ENCODE results near the gene NT5DC4.

NT5DC4 gene

DNA sequence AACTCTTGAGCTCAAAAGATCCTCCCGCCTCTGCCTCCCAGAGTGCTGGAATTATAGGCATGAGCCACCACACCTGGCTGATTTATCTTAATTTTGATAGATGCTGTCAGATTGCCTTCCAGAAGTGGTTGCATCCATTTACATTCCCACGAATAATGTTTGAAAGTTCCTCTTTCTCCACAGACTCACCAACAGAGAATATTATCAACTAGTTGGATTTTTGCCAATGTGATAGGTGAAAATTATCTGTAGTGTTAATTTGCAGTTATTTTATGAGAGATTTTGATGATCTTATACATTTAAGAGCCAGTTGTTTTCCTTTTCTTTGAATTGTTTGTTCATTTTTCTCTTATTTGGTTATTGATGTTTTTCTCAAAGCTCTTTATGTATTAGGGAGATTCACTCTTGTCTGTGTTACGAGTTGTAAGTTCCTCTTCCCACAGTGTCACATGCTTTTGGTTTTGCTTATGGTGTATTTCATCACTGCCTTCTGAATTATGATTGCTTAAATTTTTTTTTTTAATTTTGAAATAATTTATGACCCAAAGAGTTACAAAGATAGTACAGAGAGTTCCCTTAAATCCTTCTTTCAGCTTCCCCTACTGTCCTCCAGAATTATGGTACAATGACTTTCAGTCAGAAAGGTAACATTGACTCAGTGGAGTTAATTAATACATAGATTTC, 20.7 kb upstream of the NT5DC4 start:
- no peak overlapping the region for H4K91ac ChIP-seq (ENCODE audit: low read length)
- H4K8ac ChIP-seq (ENCODE audit: low read length) = no peak overlapping the region
- H3K79me1 ChIP-seq (replicated peaks; ENCODE audit: low read length, poor library complexity, severe bottlenecking) = no peaks in the 10 kb centered on the region
- H3K4me1 ChIP-seq (ENCODE audit: control insufficient read depth, insufficient read depth, low read depth, low read length) = no peaks in the 10 kb centered on the region
- no peak overlapping the region for H3K27ac ChIP-seq (ENCODE audit: low read length, poor library complexity, severe bottlenecking)
- H2BK120ac ChIP-seq (ENCODE audit: low read depth, low read length) = no peak overlapping the region
- WGBS = 86% methylated on average over 1 of the region's 3 CpGs
- no peak overlapping the region for H3K18ac ChIP-seq (ENCODE audit: low read depth in 1 of 2, low read length in 2 of 2)
- no peak overlapping the region for H3K4me3 ChIP-seq (ENCODE audit: insufficient read depth in 1 of 2, low read depth in 1 of 2, low read length in 2 of 2)
- no peak overlapping the region for H2AK5ac ChIP-seq (ENCODE audit: low read length, severe bottlenecking)
- H3K14ac ChIP-seq (ENCODE audit: low read length in 2 of 2) = no peak overlapping the region
- no peak overlapping the region for H3K9ac ChIP-seq (ENCODE audit: low read length)
- no peak for DNase-seq
- no peak overlapping the region for H3K4ac ChIP-seq (ENCODE audit: low read depth in 1 of 2, low read length in 2 of 2)
- no peak overlapping the region for H2BK15ac ChIP-seq (ENCODE audit: low read depth, poor library complexity, severe bottlenecking)
- H3K36me3 ChIP-seq (ENCODE audit: control insufficient read depth in 1 of 2, insufficient read depth in 2 of 2, low read depth in 1 of 2, low read length in 2 of 2) = no peaks in the 10 kb centered on the region
- H2AFZ ChIP-seq (ENCODE audit: low read depth, low read length) = no peak overlapping the region
- H3K9me3 ChIP-seq (ENCODE audit: control insufficient read depth, low read length) = no peaks in the 10 kb centered on the region
- H2BK5ac ChIP-seq (ENCODE audit: low read depth, low read length, poor library complexity, severe bottlenecking) = no peak overlapping the region
- H2BK12ac ChIP-seq (ENCODE audit: low read length in 2 of 2) = no peak overlapping the region
- H3K27me3 ChIP-seq (ENCODE audit: control insufficient read depth in 1 of 2, insufficient read depth in 1 of 2, low read length in 2 of 2) = no peaks in the 10 kb centered on the region
- H3K4me2 ChIP-seq (ENCODE audit: low read length, poor library complexity, severe bottlenecking) = no peak overlapping the region
- H3K23ac ChIP-seq (ENCODE audit: low read length in 2 of 2) = no peak overlapping the region

- Histone ChIP-seq H3K27ac (ENCODE audit: low read length, poor library complexity, severe bottlenecking) (no peak overlapping the region), H3K9ac (ENCODE audit: low read length) (no peak overlapping the region), H3K4ac (ENCODE audit: low read depth in 1 of 2, low read length in 2 of 2) (no peak overlapping the region), H4K91ac (ENCODE audit: low read length) (no peak overlapping the region), H2BK120ac (ENCODE audit: low read depth, low read length) (no peak overlapping the region), H4K8ac (ENCODE audit: low read length) (no peak overlapping the region), H3K27me3 (ENCODE audit: control insufficient read depth in 1 of 2, insufficient read depth in 1 of 2, low read length in 2 of 2) (no peaks in the 10 kb centered on the region), H3K79me1 (replicated peaks; ENCODE audit: low read length, poor library complexity, severe bottlenecking) (no peaks in the 10 kb centered on the region), H2AK5ac (ENCODE audit: low read length, severe bottlenecking) (no peak overlapping the region), H3K23ac (ENCODE audit: low read length in 2 of 2) (no peak overlapping the region), H2BK15ac (ENCODE audit: low read depth, poor library complexity, severe bottlenecking) (no peak overlapping the region), H3K18ac (ENCODE audit: low read depth in 1 of 2, low read length in 2 of 2) (no peak overlapping the region), H3K9me3 (ENCODE audit: control insufficient read depth, low read length) (no peaks in the 10 kb centered on the region), H3K36me3 (ENCODE audit: control insufficient read depth in 1 of 2, insufficient read depth in 2 of 2, low read depth in 1 of 2, low read length in 2 of 2) (no peaks in the 10 kb centered on the region), H2BK5ac (ENCODE audit: low read depth, low read length, poor library complexity, severe bottlenecking) (no peak overlapping the region), H2BK12ac (ENCODE audit: low read length in 2 of 2) (no peak overlapping the region), H3K4me3 (ENCODE audit: insufficient read depth in 1 of 2, low read depth in 1 of 2, low read length in 2 of 2) (no peak overlapping the region), H3K4me2 (ENCODE audit: low read length, poor library complexity, severe bottlenecking) (no peak overlapping the region), H3K14ac (ENCODE audit: low read length in 2 of 2) (no peak overlapping the region), H3K4me1 (ENCODE audit: control insufficient read depth, insufficient read depth, low read depth, low read length) (no peaks in the 10 kb centered on the region), H2AFZ (ENCODE audit: low read depth, low read length) (no peak overlapping the region)
- no peak for DNase-seq
- 93% methylated on average over 6 of the region's 8 CpGs for WGBS
These were observed 19.8 kb upstream of the NT5DC4 start for GRCh38 chr2:112701052-112701451.

- Histone ChIP-seq H3K9me3 (ENCODE audit: control insufficient read depth, low read length) (no peaks in the 10 kb centered on the region), H3K79me1 (replicated peaks; ENCODE audit: low read length, poor library complexity, severe bottlenecking) (no peaks in the 10 kb centered on the region), H3K18ac (ENCODE audit: low read depth in 1 of 2, low read length in 2 of 2) (no peak overlapping the region), H3K14ac (ENCODE audit: low read length in 2 of 2) (no peak overlapping the region), H4K8ac (ENCODE audit: low read length) (no peak overlapping the region), H3K4me3 (ENCODE audit: insufficient read depth in 1 of 2, low read depth in 1 of 2, low read length in 2 of 2) (no peak overlapping the region), H2BK5ac (ENCODE audit: low read depth, low read length, poor library complexity, severe bottlenecking) (no peak overlapping the region), H2AFZ (ENCODE audit: low read depth, low read length) (no peak overlapping the region), H3K9ac (ENCODE audit: low read length) (no peak overlapping the region), H3K4me2 (ENCODE audit: low read length, poor library complexity, severe bottlenecking) (no peak overlapping the region), H2BK15ac (ENCODE audit: low read depth, poor library complexity, severe bottlenecking) (no peak overlapping the region), H3K27me3 (ENCODE audit: control insufficient read depth in 1 of 2, insufficient read depth in 1 of 2, low read length in 2 of 2) (peaks cover 0 to 9% of the 10 kb centered on the region in 2 experiments), H2AK5ac (ENCODE audit: low read length, severe bottlenecking) (no peak overlapping the region), H2BK120ac (ENCODE audit: low read depth, low read length) (no peak overlapping the region), H3K4ac (ENCODE audit: low read depth in 1 of 2, low read length in 2 of 2) (no peak overlapping the region), H3K27ac (ENCODE audit: low read length, poor library complexity, severe bottlenecking) (no peak overlapping the region), H3K4me1 (ENCODE audit: control insufficient read depth, insufficient read depth, low read depth, low read length) (no peaks in the 10 kb centered on the region), H3K23ac (ENCODE audit: low read length in 2 of 2) (no peak overlapping the region), H3K36me3 (ENCODE audit: control insufficient read depth in 1 of 2, insufficient read depth in 2 of 2, low read depth in 1 of 2, low read length in 2 of 2) (no peaks in the 10 kb centered on the region), H2BK12ac (ENCODE audit: low read length in 2 of 2) (no peak overlapping the region), H4K91ac (ENCODE audit: low read length) (no peak overlapping the region)
- DNase-seq = no peak
- WGBS = 55% methylated on average over 1 of the region's 2 CpGs
These were observed 17.1 kb upstream of the NT5DC4 start for GRCh38 chr2:112703684-112704083.

- WGBS = 99% methylated on average over 4 of the region's 4 CpGs
- H4K91ac ChIP-seq (ENCODE audit: low read length) = no peak overlapping the region
These were observed 15.2 kb upstream of the NT5DC4 start for GRCh38 chr2:112705575-112705974.

More at GRCh38 chr2:112705575-112705974, 15.2 kb upstream of the NT5DC4 start:
- Histone ChIP-seq H3K4ac (ENCODE audit: low read depth in 1 of 2, low read length in 2 of 2) (no peak overlapping the region), H3K18ac (ENCODE audit: low read depth in 1 of 2, low read length in 2 of 2) (no peak overlapping the region), H2AFZ (ENCODE audit: low read depth, low read length) (no peak overlapping the region), H4K8ac (ENCODE audit: low read length) (no peak overlapping the region), H3K27ac (ENCODE audit: low read length, poor library complexity, severe bottlenecking) (no peak overlapping the region), H3K14ac (ENCODE audit: low read length in 2 of 2) (no peak overlapping the region), H2BK12ac (ENCODE audit: low read length in 2 of 2) (no peak overlapping the region), H2BK120ac (ENCODE audit: low read depth, low read length) (no peak overlapping the region), H3K23ac (ENCODE audit: low read length in 2 of 2) (no peak overlapping the region), H3K9ac (ENCODE audit: low read length) (no peak overlapping the region), H3K4me2 (ENCODE audit: low read length, poor library complexity, severe bottlenecking) (no peak overlapping the region), H3K79me1 (replicated peaks; ENCODE audit: low read length, poor library complexity, severe bottlenecking) (no peaks in the 10 kb centered on the region), H3K4me3 (ENCODE audit: insufficient read depth in 1 of 2, low read depth in 1 of 2, low read length in 2 of 2) (no peak overlapping the region), H2BK15ac (ENCODE audit: low read depth, poor library complexity, severe bottlenecking) (no peak overlapping the region), H2AK5ac (ENCODE audit: low read length, severe bottlenecking) (no peak overlapping the region), H3K9me3 (ENCODE audit: control insufficient read depth, low read length) (no peaks in the 10 kb centered on the region), H3K27me3 (ENCODE audit: control insufficient read depth in 1 of 2, insufficient read depth in 1 of 2, low read length in 2 of 2) (peaks cover 0 to 9% of the 10 kb centered on the region in 2 experiments), H2BK5ac (ENCODE audit: low read depth, low read length, poor library complexity, severe bottlenecking) (no peak overlapping the region), H3K36me3 (ENCODE audit: control insufficient read depth in 1 of 2, insufficient read depth in 2 of 2, low read depth in 1 of 2, low read length in 2 of 2) (no peaks in the 10 kb centered on the region), H3K4me1 (ENCODE audit: control insufficient read depth, insufficient read depth, low read depth, low read length) (no peaks in the 10 kb centered on the region)
- DNase-seq = no peak

Data from mesenchymal stem cell (in vitro differentiated cells and primary cell).